K562 (cell line): Measurements from ENCODE around the gene ANKRD65.
"Not testable (repeated sequence)": the region's sequence is repeated elsewhere in the genome, so short reads cannot be mapped to it uniquely, and the experiment has no call there.

Source experiments
- CREB1 ChIP-seq, 2 experiments: sonication (generic) in 1 of 2; formaldehyde crosslinking in 1 of 2; IDR thresholded peaks; 2 replicates each; pipeline versions ENCODE4 v1.6.1 to v1.8.0; 2012 to 2022; ENCODE audit warnings: inconsistent platforms in 1 of 2, mild to moderate bottlenecking in 1 of 2, missing genetic modification reagents in 1 of 2, moderate library complexity in 1 of 2
- EGR1 ChIP-seq: fragments of 450-650 bp; conservative IDR thresholded peaks from 2 replicates; pipeline ENCODE4 v1.6.1; 2017; ENCODE audit warnings: mild to moderate bottlenecking
- KLF13 ChIP-seq: fragments of 450-650 bp; IDR thresholded peaks from 2 replicates; pipeline ENCODE4 v1.6.1; 2016; ENCODE audit warnings: missing genetic modification characterization, low read depth, mild to moderate bottlenecking, missing compliant biosample characterization, moderate library complexity, borderline replicate concordance
- NR2C2 ChIP-seq, 2 experiments: fragments of 200-800 bp in 1 of 2; sonication (Bioruptor generic) in 1 of 2; sonication (generic) in 1 of 2; formaldehyde crosslinking in 1 of 2; IDR thresholded peaks; 2 replicates each; pipeline versions ENCODE4 v1.6.1 to v1.8.0; 2016 to 2022; ENCODE audit warnings: mild to moderate bottlenecking in 1 of 2, missing compliant biosample characterization in 1 of 2, missing genetic modification characterization in 1 of 2, missing genetic modification reagents in 1 of 2
- POLR2AphosphoS5 ChIP-seq: IDR thresholded peaks from 2 replicates; pipeline ENCODE4 v1.6.1; 2011; ENCODE audit warnings: mild to moderate bottlenecking, low read depth, low read length, moderate library complexity; ENCODE audit not compliant: control insufficient read depth, insufficient read depth
- RBM17 ChIP-seq: fragments of 200-400 bp; formaldehyde crosslinking; IDR thresholded peaks from 2 replicates; pipeline ENCODE4 v1.6.1; 2017; ENCODE audit warnings: low read depth, mild to moderate bottlenecking, low read length, borderline replicate concordance
- SIN3A ChIP-seq, 2 experiments: fragments of 150-350 bp in 1 of 2; IDR thresholded peaks; 2 replicates each; pipeline ENCODE4 v1.6.1; 2011 to 2016; ENCODE audit warnings: borderline replicate concordance in 2 of 2, low read depth in 2 of 2, low read length in 2 of 2, mild to moderate bottlenecking in 2 of 2, moderate library complexity in 2 of 2; ENCODE audit not compliant: control insufficient read depth in 1 of 2
- SIX5 ChIP-seq, 2 experiments: IDR thresholded peaks; 2 replicates each; pipeline ENCODE4 v1.6.1; 2011; ENCODE audit warnings: low read length in 2 of 2, borderline replicate concordance in 1 of 2, low read depth in 1 of 2, mild to moderate bottlenecking in 1 of 2, moderate library complexity in 1 of 2; ENCODE audit not compliant: insufficient read depth in 1 of 2
- SNAPC5 ChIP-seq: fragments of 250-450 bp; sonication (Bioruptor Pico); IDR thresholded peaks from 2 replicates; pipeline ENCODE4 v1.8.0; 2021; ENCODE audit warnings: moderate library complexity, mild to moderate bottlenecking, inconsistent platforms
- SPI1 ChIP-seq: IDR thresholded peaks from 2 replicates; pipeline ENCODE4 v1.6.1; 2011; ENCODE audit warnings: low read depth, low read length, control low read depth, borderline replicate concordance
- ZBTB26 ChIP-seq: fragments of 450-650 bp; formaldehyde crosslinking; IDR thresholded peaks from 2 replicates; pipeline ENCODE4 v1.4.0; 2022; ENCODE audit warnings: missing genetic modification characterization
- ZNF512 ChIP-seq: IDR thresholded peaks from 2 replicates; pipeline ENCODE4 v1.6.1; 2016; ENCODE audit warnings: missing genetic modification characterization, missing compliant biosample characterization

GRCh38 chr1:1417396-1417795, 3.7 kb downstream of the ANKRD65 start:
- not testable (repeated sequence) for TF ChIP-seq RBM17; SIN3A (IDR thresholded peaks at IDR 0.05; ENCODE audit: borderline replicate concordance in 2 of 2, control insufficient read depth in 1 of 2, low read depth in 2 of 2, low read length in 2 of 2); EGR1; KLF13 (tag); SIX5 (IDR thresholded peaks at IDR 0.05; ENCODE audit: borderline replicate concordance in 1 of 2, insufficient read depth in 1 of 2, low read depth in 1 of 2, low read length in 2 of 2); SNAPC5; SPI1; ZBTB26; NR2C2 (CRISPR knock-in tag; IDR thresholded peaks at IDR 0.05); NR2C2 (tag; IDR thresholded peaks at IDR 0.05); POLR2AphosphoS5; ZNF512 (tag); CREB1 (IDR thresholded peaks at IDR 0.05); CREB1 (CRISPR knock-in tag; IDR thresholded peaks at IDR 0.05)
